Activated CD4-positive, alpha-beta T cell treated with anti-CD3 and anti-CD28 coated beads, Interleukin-2, amount 50 U/mL, for 48 hours (primary cell): ENCODE data around the gene TUT4.

Source experiments
- DNase-seq, 2 experiments: peaks; one replicate each; pipeline ENCODE4 v3.0.0-alpha.2; 2020

The TUT4 gene

GRCh38 chr1:52455686-52456085 is 97.2 kb downstream of the TUT4 start:
- no peak for DNase-seq

- no peak for DNase-seq
Observed at GRCh38 chr1:52454779-52455178, 98.1 kb downstream of the TUT4 start.

GRCh38 chr1:52454127-52454526 is 98.8 kb downstream of the TUT4 start:
- no peak for DNase-seq

GRCh38 chr1:52444463-52444862 is 108.4 kb downstream of the TUT4 start:
- DNase-seq = no peak

GRCh38 chr1:52439976-52440375 is 112.9 kb downstream of the TUT4 start:
- DNase-seq = no peak

GRCh38 chr1:52436817-52437216 is 116.1 kb downstream of the TUT4 start:
- DNase-seq = no peak

- no peak for DNase-seq
Observed at GRCh38 chr1:52435650-52436049, 117.2 kb downstream of the TUT4 start.

GRCh38 chr1:52435211-52435610 is 117.7 kb downstream of the TUT4 start:
- DNase-seq = no peak

- DNase-seq = no peak
Observed at GRCh38 chr1:52432807-52433206, 120.1 kb downstream of the TUT4 start.

- no peak for DNase-seq
Observed at GRCh38 chr1:52427152-52427551, 125.7 kb downstream of the TUT4 start.

- DNase-seq = no peak
Observed at GRCh38 chr1:52426371-52426770, 126.5 kb downstream of the TUT4 start.

- DNase-seq = no peak
Observed at GRCh38 chr1:52424813-52425212, 128.1 kb downstream of the TUT4 start.

GRCh38 chr1:52424231-52424636 is 128.7 kb downstream of the TUT4 start:
- no peak for DNase-seq

GRCh38 chr1:52423771-52424170 is 129.1 kb downstream of the TUT4 start:
- DNase-seq = peak; percentile 47 to 64

- no peak for DNase-seq
Observed at GRCh38 chr1:52423055-52423454, 129.8 kb downstream of the TUT4 start.

- DNase-seq = no peak
Observed at GRCh38 chr1:52420713-52421112, 132.2 kb downstream of the TUT4 start.

- no peak for DNase-seq
Observed at GRCh38 chr1:52416811-52417210, 136.1 kb downstream of the TUT4 start.

GRCh38 chr1:52414942-52415341 is 137.9 kb downstream of the TUT4 start:
- DNase-seq = no peak

- DNase-seq = no peak
Observed at GRCh38 chr1:52413410-52413989, 139.4 kb downstream of the TUT4 start.

GRCh38 chr1:52404975-52405338 is 147.9 kb downstream of the TUT4 start:
- DNase-seq = no peak

GRCh38 chr1:52404116-52404974 is 148.5 kb downstream of the TUT4 start, which contains the start of the genes ORC1 and PRPF38A:
ORC1 (minus strand) TSS chr1:52404423; CDS start chr1:52402223, 2,200 bp downstream.
PRPF38A (plus strand) TSS chr1:52404602; CDS start chr1:52404750, 148 bp downstream.
- peak; percentile 99 for DNase-seq

- DNase-seq = peak; percentile 51 to 65
Observed at GRCh38 chr1:52403566-52404115, 149.3 kb downstream of the TUT4 start.

- DNase-seq = no peak
Observed at GRCh38 chr1:52402860-52403240, 150.0 kb downstream of the TUT4 start.

GRCh38 chr1:52400131-52400530 is 152.8 kb downstream of the TUT4 start:
- DNase-seq = no peak
